Measurements from ENCODE around the gene ATRNL1. TPM values are rescaled to one million over a fixed set of nuclear protein-coding genes. Genes with fewer than 3 reads are reported as not detected.

The ATRNL1 gene
- total RNA-seq, 4 donors from 2014 or later = 137 to 431 (median 202) TPM

DNA sequence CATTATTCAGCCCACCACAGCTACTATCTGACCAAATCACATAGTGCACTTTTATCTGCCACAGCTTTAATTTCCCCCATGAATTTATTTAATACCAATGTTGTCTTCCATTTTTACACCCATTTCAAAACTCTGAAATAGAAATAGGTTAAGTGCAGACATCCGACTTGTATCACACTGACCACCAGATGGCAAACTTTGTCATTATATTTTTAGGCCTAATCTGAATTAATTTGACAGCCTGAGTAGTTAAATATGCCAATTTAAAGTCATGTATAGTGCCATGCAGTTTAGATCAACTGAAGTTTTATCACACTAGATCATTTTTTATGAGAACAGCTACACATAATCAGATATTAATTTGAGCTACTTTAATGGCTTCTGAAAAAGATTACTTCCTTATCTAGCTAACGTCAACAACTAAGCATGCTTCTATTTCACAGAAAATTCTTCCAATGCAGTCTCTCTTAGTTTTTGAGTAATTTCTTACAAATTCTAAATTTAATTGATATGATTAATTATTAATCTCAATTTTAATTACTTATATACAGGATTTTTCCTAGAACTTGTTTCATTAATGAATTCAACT lies 613.4 kb downstream of the ATRNL1 start:
- Histone ChIP-seq H3K27me3 (no peaks in the 10 kb centered on the region), H3K4me1 (no peaks in the 10 kb centered on the region), H3K36me3 (no peaks in the 10 kb centered on the region), H3K27ac (no peak overlapping the region), H3K4me3 (no peak overlapping the region), H3K9me3 (no peaks in the 10 kb centered on the region)
- DNase-seq = no peak
- TF ChIP-seq, protein P1, sequence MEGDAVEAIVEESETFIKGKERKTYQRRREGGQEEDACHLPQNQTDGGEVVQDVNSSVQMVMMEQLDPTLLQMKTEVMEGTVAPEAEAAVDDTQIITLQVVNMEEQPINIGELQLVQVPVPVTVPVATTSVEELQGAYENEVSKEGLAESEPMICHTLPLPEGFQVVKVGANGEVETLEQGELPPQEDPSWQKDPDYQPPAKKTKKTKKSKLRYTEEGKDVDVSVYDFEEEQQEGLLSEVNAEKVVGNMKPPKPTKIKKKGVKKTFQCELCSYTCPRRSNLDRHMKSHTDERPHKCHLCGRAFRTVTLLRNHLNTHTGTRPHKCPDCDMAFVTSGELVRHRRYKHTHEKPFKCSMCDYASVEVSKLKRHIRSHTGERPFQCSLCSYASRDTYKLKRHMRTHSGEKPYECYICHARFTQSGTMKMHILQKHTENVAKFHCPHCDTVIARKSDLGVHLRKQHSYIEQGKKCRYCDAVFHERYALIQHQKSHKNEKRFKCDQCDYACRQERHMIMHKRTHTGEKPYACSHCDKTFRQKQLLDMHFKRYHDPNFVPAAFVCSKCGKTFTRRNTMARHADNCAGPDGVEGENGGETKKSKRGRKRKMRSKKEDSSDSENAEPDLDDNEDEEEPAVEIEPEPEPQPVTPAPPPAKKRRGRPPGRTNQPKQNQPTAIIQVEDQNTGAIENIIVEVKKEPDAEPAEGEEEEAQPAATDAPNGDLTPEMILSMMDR (IDR thresholded peaks at IDR 0.05) = peak in 3 of 4 experiments; percentile 20 to 39 (median 22)
- no peak for TF ChIP-seq POLR2A (IDR thresholded peaks at IDR 0.05)
- intact Hi-C loops (cut with DNase I; ENCODE audit: low total_unique reads) = no loop called here

DNA sequence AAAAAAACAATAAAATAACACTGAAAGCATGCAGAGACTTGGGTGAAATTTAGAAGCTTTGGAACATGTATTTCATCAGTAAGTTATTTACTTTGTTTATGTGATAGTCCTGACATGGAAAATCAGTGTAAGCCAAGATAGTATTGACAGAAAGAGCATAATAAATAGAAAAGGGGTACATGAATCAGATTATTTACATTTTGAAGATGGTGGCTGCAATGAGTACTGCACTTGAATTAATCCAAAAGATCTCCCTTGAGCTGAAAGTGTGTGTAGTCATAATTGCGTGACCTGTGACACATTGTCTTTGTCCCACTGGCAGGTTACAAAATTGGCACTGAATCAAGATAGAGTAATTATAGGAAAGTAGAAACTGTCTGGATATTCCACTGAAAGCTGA lies 617.0 kb downstream of the ATRNL1 start:
- intact Hi-C loops (cut with DNase I; ENCODE audit: low total_unique reads) = no loop called here

DNA sequence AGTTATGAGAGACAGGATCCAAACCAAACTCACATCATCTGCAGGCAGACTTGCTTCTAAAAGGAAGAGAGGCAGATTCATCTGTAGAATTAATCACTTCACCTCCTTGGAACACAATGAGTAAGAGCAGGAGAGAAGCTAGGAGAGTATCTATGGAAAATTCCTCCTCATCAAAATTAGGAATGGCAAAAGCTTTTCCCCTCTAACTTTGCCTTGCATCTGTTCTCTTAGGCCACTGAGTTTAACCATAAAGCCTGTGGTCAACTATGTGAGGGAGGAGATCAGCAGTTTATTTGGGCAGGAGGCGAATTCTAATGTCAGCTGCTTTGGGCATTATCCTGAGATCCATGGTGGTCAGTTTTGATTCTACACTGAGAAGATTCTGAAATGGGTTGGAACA lies 618.1 kb downstream of the ATRNL1 start:
- no peak for TF ChIP-seq POLR2A (IDR thresholded peaks at IDR 0.05)
- TF ChIP-seq, protein P1 (IDR thresholded peaks at IDR 0.05) = no peak
- Histone ChIP-seq H3K36me3 (no peaks in the 10 kb centered on the region), H3K4me3 (no peak overlapping the region), H3K27me3 (no peaks in the 10 kb centered on the region), H3K27ac (no peak overlapping the region), H3K4me1 (no peaks in the 10 kb centered on the region), H3K9me3 (no peaks in the 10 kb centered on the region)
- no peak for DNase-seq
- intact Hi-C loops (cut with DNase I; ENCODE audit: low total_unique reads) = no loop called here

More for the DNA sequence above, 617.0 kb downstream of the ATRNL1 start:
- H3K9me3 ChIP-seq = no peaks in the 10 kb centered on the region
- no peaks in the 10 kb centered on the region for H3K4me1 ChIP-seq
- no peaks in the 10 kb centered on the region for H3K27me3 ChIP-seq
- H3K27ac ChIP-seq = no peak overlapping the region
- TF ChIP-seq POLR2A (IDR thresholded peaks at IDR 0.05) = no peak
- TF ChIP-seq, protein P1 (IDR thresholded peaks at IDR 0.05) = no peak
- no peak overlapping the region for H3K4me3 ChIP-seq
- DNase-seq = no peak
- no peaks in the 10 kb centered on the region for H3K36me3 ChIP-seq

DNA sequence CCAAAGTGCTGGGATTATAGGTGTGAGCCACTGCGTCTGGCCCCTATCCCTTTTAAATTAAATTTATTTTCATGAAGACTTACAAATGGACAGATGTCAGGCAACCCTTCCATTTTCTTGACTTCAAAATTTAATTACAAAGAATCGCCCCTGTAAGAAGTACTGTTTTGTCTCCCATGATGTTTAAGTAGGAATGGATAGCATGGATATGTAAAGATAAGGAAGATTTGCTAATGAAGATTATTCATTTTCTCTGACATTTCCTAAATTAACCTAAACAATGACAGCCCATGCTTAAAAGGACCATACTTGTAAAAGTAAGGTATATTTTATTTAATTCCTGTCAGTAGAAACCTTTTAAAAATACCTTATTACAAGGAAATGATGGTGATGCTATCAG lies 627.0 kb downstream of the ATRNL1 start:
- intact Hi-C loops (cut with DNase I; ENCODE audit: low total_unique reads) = no loop called here
- no peaks in the 10 kb centered on the region for H3K9me3 ChIP-seq
- no peak overlapping the region for H3K4me3 ChIP-seq
- TF ChIP-seq, protein P1 (IDR thresholded peaks at IDR 0.05) = no peak
- no peak for TF ChIP-seq POLR2A (IDR thresholded peaks at IDR 0.05)
- H3K36me3 ChIP-seq = no peaks in the 10 kb centered on the region
- H3K27ac ChIP-seq = no peak overlapping the region
- H3K4me1 ChIP-seq = no peaks in the 10 kb centered on the region
- no peaks in the 10 kb centered on the region for H3K27me3 ChIP-seq
- no peak for DNase-seq

DNA sequence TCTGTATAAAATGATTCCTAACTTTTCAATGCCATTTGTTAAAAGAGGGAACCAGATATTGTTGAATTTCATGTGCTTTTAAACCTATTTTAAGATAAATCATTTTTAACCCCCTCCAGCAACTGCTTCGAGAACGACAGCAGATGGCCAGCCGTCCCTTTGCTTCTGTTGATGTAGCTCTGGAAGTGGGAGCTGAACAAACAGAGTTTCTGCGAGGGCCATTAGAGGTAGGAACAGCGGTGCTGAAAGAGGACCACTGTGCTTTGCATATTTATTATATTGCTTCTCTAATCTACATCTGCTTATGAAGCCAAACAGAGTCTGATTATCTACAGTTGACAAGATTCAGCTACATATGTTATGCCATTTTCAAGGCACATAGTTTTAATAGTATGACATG lies 634.0 kb downstream of the ATRNL1 start:
- Histone ChIP-seq H3K4me1 (no peaks in the 10 kb centered on the region), H3K27me3 (no peaks in the 10 kb centered on the region), H3K9me3 (no peaks in the 10 kb centered on the region), H3K4me3 (no peak overlapping the region), H3K27ac (no peak overlapping the region), H3K36me3 (no peaks in the 10 kb centered on the region)
- intact Hi-C loops (cut with DNase I; ENCODE audit: low total_unique reads) = no loop called here
- no peak for TF ChIP-seq POLR2A (IDR thresholded peaks at IDR 0.05)
- TF ChIP-seq, protein P1 (IDR thresholded peaks at IDR 0.05) = no peak
- DNase-seq = no peak
